GM12892 (cell line): ENCODE results near the gene SDK2.

Experiments used
- DNase-seq: peaks from one replicate; pipeline ENCODE4 v3.0.0; 2011; ENCODE audit not compliant: insufficient read length
- FAIRE-seq: peaks from 2 replicates; lab custom pipeline; 2011; peaks lifted over from hg19 to GRCh38; lab: Jason Lieb, UNC
- POLR2A ChIP-seq: IDR thresholded peaks from 2 replicates; pipeline ENCODE4 v1.6.1; 2011; ENCODE audit warnings: low read depth, low read length, control low read depth
- POLR2AphosphoS5 ChIP-seq: IDR thresholded peaks from 2 replicates; pipeline ENCODE4 v1.6.1; 2011; ENCODE audit warnings: low read depth, low read length, control low read depth
- TAF1 ChIP-seq: IDR thresholded peaks from 2 replicates; pipeline ENCODE4 v1.6.1; 2011; ENCODE audit warnings: low read depth, mild to moderate bottlenecking, control low read depth, low read length, borderline replicate concordance

The SDK2 gene

GRCh38 chr17:73410586-73411312 is 233.5 kb downstream of the SDK2 start:
- DNase-seq = no peak
- FAIRE-seq = no peak
- no peak for TF ChIP-seq POLR2AphosphoS5

DNA sequence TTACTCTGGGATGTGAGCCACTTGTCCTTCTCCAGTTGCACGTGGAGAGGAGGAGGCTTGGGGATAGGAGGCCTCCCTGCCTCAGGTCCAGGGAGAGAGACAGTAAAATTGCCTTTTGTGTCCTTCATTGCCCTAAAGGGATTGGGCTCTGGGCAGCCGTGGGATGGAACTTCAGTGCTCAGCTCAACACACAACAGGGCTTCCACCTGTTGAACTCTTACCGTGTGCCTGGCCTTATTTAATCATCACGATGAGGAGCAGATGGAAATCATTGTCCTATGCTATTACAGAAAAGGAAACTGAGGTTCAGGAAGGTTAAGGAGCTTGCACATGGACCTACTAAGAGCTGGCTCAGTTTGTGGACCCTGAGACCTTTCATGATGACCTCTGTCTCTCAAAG is 240.0 kb downstream of the SDK2 start:
- no peak for DNase-seq
- FAIRE-seq = no peak
- no peak for TF ChIP-seq POLR2AphosphoS5
- no peak for TF ChIP-seq TAF1
- TF ChIP-seq POLR2A = no peak

DNA sequence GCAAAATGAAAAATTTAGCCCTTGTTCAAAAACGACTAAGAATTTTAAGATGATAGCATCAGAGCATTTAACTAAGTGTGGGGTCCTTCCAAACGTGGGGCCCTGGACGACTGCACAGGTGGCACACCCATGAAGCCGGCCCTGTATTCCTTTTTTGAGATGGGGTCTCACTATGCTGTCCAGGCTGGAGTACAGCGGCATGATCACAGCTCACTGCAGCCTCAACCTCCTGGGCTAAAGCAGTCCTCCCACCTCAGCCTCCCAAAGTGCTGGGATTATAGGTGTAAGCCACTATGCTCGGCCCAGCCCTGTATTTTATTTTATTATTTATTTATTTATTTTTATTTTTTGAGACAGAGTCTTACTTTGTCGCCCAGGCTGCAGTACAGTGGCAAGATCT is 241.8 kb downstream of the SDK2 start:
- TF ChIP-seq POLR2AphosphoS5 = no peak
- no peak for TF ChIP-seq TAF1
- TF ChIP-seq POLR2A = no peak
- no peak for DNase-seq
- no peak for FAIRE-seq

GRCh38 chr17:73401911-73402310 is 242.3 kb downstream of the SDK2 start:
- TF ChIP-seq POLR2AphosphoS5 (no peak), POLR2A (no peak), TAF1 (no peak)
- FAIRE-seq (no peak), DNase-seq (no peak)

DNA sequence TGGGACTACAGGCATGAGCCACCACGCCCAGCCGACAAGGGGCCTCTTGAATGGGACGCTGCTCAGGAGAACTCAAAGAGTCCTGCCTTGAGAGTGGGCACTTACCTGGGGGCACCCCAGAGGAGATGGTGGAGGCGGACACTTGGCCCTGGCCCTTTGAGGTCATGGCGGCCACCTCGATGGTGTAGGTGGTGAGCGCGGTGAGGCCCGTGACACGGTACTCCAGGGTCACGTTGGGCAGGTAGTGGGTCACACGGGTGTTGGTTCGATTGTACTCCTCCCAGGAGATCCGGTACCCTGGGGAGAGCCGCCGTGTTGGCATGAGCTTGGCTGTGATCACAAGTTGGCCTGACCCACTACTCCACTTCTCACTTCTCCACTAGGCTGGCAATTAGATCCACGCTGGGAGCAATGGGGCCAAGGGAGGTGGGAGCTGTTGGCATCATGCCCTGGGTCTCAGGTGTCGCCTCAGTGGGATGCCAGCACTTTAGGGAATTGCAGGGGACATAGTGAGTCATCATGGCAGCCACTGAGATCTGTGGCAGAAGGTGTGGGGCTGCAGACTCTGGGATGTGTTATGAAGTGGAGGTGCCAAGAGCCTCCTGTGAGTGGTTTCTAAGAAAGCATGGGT is 243.2 kb downstream of the SDK2 start:
- no peak for DNase-seq
- FAIRE-seq = no peak
- TF ChIP-seq POLR2AphosphoS5 = no peak
- no peak for TF ChIP-seq POLR2A
- TF ChIP-seq TAF1 = no peak

- TF ChIP-seq TAF1 (no peak), POLR2AphosphoS5 (no peak), POLR2A (no peak)
- FAIRE-seq (no peak), DNase-seq (no peak)
Observed at GRCh38 chr17:73399056-73399455, 245.2 kb downstream of the SDK2 start.

DNA sequence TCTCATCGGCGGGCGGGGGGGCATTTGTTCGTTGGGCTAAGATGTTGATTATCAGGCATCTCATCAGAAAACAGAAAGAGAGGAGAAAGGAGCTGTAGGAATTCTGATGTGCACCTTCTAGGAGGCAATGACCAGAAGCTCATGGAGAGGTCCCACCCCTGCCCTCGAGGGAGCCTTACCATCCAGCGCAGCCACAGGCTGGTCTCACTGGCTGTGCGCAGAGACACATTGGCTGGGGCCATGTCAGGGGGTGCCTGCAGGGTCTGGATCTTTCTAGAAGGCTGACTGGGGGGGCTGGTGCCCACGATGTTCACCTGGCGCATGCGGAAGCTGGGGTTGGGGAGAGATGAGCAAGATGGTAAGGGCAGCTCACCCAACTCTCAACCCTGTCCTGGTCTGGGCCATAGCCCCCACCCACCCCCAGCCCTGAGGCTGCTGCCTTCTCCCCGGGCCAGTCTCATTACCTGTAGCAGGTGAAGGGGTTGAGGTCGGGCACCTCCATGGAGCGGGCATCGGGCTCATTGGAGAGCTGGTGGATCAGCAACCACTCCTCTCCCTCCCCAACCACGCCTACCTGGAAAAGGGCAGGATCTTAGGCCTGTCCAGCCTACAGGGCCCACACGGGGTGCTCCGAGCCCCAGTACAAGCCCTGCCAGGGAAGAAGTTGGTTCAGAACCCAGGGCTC is 246.2 kb downstream of the SDK2 start:
- no peak for TF ChIP-seq POLR2A
- TF ChIP-seq POLR2AphosphoS5 = no peak
- TF ChIP-seq TAF1 = no peak
- DNase-seq (no peak), FAIRE-seq (no peak)

GRCh38 chr17:73397278-73397826 is 246.9 kb downstream of the SDK2 start:
- DNase-seq (no peak), FAIRE-seq (no peak)
- no peak for TF ChIP-seq POLR2AphosphoS5

- TF ChIP-seq POLR2AphosphoS5 = no peak
- TF ChIP-seq TAF1 = no peak
- no peak for TF ChIP-seq POLR2A
- no peak for FAIRE-seq
- no peak for DNase-seq
Observed at GRCh38 chr17:73396431-73397277, 247.6 kb downstream of the SDK2 start.

GRCh38 chr17:73394512-73395450 is 249.5 kb downstream of the SDK2 start:
- FAIRE-seq (no peak), DNase-seq (no peak)

DNA sequence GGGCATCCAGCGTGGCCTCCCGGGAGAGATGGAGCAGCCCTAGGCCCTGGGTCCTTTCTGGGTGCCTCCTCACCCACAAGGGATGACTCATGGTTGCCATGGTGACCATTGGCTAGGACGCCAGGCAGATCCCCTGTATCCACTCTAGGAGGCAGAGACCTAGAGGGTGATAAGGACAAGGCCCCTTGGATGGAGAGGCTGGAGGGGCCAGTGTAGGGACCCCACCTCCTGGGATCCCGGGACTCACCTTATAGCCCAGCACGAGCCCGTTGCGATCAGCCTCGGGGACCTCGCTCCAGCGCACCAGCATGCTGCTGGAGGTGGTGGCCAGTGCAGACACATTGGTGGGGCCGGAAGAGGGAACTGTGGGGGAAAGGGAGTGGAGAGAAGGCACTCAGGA is 250.3 kb downstream of the SDK2 start:
- DNase-seq (no peak), FAIRE-seq (no peak)

More at GRCh38 chr17:73394512-73395450, 249.5 kb downstream of the SDK2 start:
- TF ChIP-seq POLR2AphosphoS5 (no peak), TAF1 (no peak), POLR2A (no peak)

More for the DNA sequence above, 250.3 kb downstream of the SDK2 start:
- no peak for TF ChIP-seq POLR2AphosphoS5
